Measurements from ENCODE around the gene CACUL1. TPM values are rescaled to one million over a fixed set of nuclear protein-coding genes. Genes with fewer than 3 reads are reported as not detected.

CACUL1 gene
- polyA plus RNA-seq, 1 donor = 24.1 TPM

DNA sequence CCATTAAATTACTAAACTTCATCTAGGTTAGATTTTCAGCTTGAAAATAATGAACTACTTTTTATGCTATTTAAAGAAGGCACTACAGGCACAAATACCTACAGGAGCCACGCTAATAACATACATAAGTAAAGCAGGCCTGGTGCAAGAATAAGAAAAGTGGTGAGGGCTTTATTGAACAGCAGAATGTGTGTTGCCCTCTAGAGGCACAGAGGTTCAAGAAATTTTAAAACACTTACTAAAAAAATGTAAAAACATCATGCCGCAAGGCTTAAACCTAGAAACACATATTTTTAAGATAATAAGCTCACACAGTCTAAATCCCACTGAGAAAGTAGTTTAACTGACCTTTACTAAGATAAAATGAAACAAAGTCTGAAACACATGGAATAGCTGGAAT is 20.3 kb downstream of the CACUL1 start:
- Histone ChIP-seq H3K36me3 (ENCODE audit: control insufficient read depth, insufficient read depth, low read length) (no peaks in the 10 kb centered on the region), H3K9me3 (ENCODE audit: control insufficient read depth, low read depth, low read length) (no peaks in the 10 kb centered on the region), H3K4me3 (ENCODE audit: low read length) (no peak overlapping the region), H3K27ac (ENCODE audit: low read length) (no peak overlapping the region), H3K27me3 (ENCODE audit: control insufficient read depth, insufficient read depth, low read length) (no peaks in the 10 kb centered on the region), H3K4me1 (ENCODE audit: control insufficient read depth, insufficient read depth, low read length) (peaks cover 53% of the 10 kb centered on the region)
- DNase-seq = no peak
- WGBS (ENCODE audit: insufficient coverage, low lambda C conversion rate) = 100% methylated on average over 1 of the region's 2 CpGs

DNA sequence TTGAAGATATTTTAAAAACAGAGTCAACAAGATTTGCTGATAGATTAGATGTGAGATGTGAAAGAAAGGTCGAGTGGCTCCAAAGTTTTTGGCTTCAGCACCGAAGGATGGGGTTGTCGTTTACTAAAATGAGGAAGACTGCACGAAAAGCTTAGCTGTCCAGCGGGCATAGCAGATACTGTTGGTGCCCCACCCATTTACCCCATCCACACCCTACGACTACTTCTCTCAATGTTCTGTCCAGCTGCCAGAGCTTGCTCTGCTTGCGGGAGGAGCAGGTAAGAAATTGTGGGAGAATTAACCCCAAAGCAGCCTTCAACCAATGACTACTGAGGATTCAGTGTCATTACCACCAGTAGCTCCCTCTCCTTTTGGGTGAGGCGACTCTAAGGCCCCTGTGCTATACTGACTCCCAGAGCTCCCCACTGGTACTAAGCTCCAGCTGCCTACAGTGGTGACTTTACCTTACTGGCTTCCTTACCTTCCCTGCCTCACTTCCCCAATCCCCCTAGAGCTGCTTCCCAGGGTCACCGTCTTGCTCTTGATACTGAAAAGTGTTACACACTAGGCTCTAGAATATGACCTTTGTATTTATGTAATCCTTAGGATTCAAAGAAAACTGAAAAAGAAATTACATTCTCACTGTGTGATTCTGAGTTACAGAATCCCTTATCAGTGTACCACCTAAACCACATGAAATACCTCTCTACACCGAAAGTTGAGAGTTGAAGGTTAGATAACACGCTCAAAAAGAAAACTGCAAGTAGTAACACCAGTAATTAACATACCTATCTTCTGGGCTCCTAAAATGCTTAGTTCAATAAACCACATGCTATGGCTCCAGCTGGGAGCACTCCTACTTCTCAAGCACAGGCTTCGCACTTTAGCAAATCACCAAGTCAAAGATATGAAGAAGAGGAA is 22.3 kb downstream of the CACUL1 start:
- Histone ChIP-seq H3K4me3 (ENCODE audit: low read length) (no peak overlapping the region), H3K36me3 (ENCODE audit: control insufficient read depth, insufficient read depth, low read length) (no peaks in the 10 kb centered on the region), H3K27me3 (ENCODE audit: control insufficient read depth, insufficient read depth, low read length) (no peaks in the 10 kb centered on the region), H3K27ac (ENCODE audit: low read length) (peak overlapping the region; percentile 69), H3K9me3 (ENCODE audit: control insufficient read depth, low read depth, low read length) (no peaks in the 10 kb centered on the region), H3K4me1 (ENCODE audit: control insufficient read depth, insufficient read depth, low read length) (peaks cover 50% of the 10 kb centered on the region)
- peak in 1 of 2 donors; percentile 26 for DNase-seq
- 55% methylated on average over 2 of the region's 12 CpGs for WGBS (ENCODE audit: insufficient coverage, low lambda C conversion rate)

DNA sequence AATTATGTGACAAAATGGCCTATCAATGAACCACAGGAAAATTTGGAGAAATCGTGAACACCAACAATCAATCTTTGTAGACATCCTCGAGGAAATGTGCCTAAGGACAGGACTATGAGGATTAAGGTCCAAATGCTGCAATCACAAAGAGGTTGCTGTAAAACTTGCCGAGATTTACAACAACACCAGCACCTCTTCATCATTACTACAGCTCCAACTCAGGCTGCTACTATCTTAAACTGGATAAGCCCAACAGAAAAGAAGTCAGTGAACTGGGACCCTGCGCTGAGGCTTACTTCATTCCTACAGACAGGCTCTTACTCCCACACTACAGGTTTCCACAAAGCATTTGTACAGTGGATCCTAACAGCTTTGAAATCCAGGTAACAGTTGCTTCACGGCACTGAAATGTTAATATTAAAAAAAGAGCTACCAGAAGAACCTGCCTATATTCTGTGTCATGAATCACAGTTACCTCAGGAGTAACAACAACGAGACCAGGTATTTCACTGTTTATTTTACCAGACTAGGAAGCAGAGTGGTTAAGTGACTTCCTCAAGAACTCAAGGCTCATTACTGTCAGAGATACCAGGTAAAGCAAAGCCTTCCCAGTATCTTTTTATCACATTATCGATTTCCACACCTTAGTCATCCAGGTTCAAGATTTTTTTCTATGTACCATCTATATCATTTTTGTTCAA is 23.9 kb downstream of the CACUL1 start:
- Histone ChIP-seq H3K4me3 (ENCODE audit: low read length) (no peak overlapping the region), H3K4me1 (ENCODE audit: control insufficient read depth, insufficient read depth, low read length) (peaks cover 49% of the 10 kb centered on the region), H3K9me3 (ENCODE audit: control insufficient read depth, low read depth, low read length) (no peaks in the 10 kb centered on the region), H3K27me3 (ENCODE audit: control insufficient read depth, insufficient read depth, low read length) (no peaks in the 10 kb centered on the region), H3K36me3 (ENCODE audit: control insufficient read depth, insufficient read depth, low read length) (no peaks in the 10 kb centered on the region), H3K27ac (ENCODE audit: low read length) (peak overlapping the region; percentile 69)
- DNase-seq = peak; percentile 69 to 88
- 18% methylated on average over 2 of the region's 7 CpGs for WGBS (ENCODE audit: insufficient coverage, low lambda C conversion rate)

DNA sequence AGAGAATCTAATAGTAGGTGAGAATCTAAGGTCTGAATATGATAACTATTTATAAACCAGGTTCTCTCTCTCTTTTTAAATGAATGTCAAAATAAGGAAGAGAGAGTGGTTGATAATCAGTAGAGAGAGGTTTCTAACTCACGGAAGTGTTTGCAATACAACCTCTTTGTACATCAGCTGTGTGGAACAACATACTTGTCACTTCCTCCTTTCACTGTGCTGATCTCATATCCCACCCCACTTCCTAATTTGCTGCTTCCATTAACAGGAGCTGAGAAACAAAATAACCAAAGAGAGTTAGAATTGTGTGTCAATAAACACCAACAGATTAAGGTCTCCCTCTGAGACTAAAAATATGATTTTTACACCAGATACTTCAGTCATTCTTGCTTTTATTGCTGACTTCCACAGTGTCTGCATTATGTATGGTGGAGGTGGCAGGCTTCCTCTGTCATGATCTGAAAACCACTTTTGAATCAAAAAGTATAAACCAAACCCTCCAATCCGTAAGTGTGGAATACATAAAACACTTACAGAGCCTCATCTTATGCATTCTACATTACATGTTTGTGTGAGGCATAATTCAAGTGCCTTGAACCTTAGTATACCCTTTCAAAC is 25.0 kb downstream of the CACUL1 start:
- WGBS (ENCODE audit: insufficient coverage, low lambda C conversion rate) = 17% methylated on average over 1 of the region's 2 CpGs
- Histone ChIP-seq H3K27me3 (ENCODE audit: control insufficient read depth, insufficient read depth, low read length) (no peaks in the 10 kb centered on the region), H3K4me1 (ENCODE audit: control insufficient read depth, insufficient read depth, low read length) (peaks cover 44% of the 10 kb centered on the region), H3K27ac (ENCODE audit: low read length) (peak overlapping the region; percentile 69), H3K9me3 (ENCODE audit: control insufficient read depth, low read depth, low read length) (no peaks in the 10 kb centered on the region), H3K36me3 (ENCODE audit: control insufficient read depth, insufficient read depth, low read length) (no peaks in the 10 kb centered on the region), H3K4me3 (ENCODE audit: low read length) (no peak overlapping the region)
- peak in 1 of 2 donors; percentile 54 for DNase-seq

- Histone ChIP-seq H3K4me1 (ENCODE audit: control insufficient read depth, insufficient read depth, low read length) (peaks cover 44% of the 10 kb centered on the region), H3K4me3 (ENCODE audit: low read length) (no peak overlapping the region), H3K36me3 (ENCODE audit: control insufficient read depth, insufficient read depth, low read length) (no peaks in the 10 kb centered on the region), H3K27me3 (ENCODE audit: control insufficient read depth, insufficient read depth, low read length) (no peaks in the 10 kb centered on the region), H3K9me3 (ENCODE audit: control insufficient read depth, low read depth, low read length) (no peaks in the 10 kb centered on the region), H3K27ac (ENCODE audit: low read length) (peak overlapping the region; percentile 69)
- DNase-seq = no peak
- WGBS (ENCODE audit: insufficient coverage, low lambda C conversion rate) = no CpG with 5 or more reads among the region's 3 CpGs
Measured at GRCh38 chr10:118729200-118729599, 25.6 kb downstream of the CACUL1 start.

DNA sequence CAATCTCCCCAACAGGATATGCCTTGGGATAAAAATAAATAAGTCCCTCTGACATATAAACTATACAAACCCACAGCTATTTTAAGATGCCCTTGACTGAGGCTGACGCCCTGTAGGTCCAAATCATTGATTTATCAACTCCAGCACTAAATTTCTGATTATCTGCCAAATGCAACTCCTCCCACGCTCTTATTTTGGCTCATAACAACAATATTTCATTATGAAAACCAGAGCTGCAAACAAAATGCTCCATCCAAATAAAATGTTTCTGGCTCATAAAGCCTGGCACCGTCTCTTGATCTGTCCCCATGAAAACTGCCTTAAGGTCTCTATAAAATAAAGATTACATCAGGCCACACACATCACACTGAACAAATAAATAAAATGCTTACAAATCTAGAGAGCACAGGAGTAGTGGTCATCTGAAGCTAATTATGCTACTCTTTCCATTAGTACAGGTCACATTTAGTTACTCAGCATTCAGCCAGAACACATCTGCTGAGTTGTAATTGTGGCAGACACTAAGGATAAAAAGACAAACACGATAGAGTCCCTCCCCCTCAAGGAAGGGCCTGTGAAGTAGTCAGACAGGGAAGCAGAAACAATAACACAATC is 28.8 kb downstream of the CACUL1 start:
- H3K4me3 ChIP-seq (ENCODE audit: low read length) = no peak overlapping the region
- H3K27ac ChIP-seq (ENCODE audit: low read length) = no peak overlapping the region
- H3K36me3 ChIP-seq (ENCODE audit: control insufficient read depth, insufficient read depth, low read length) = no peaks in the 10 kb centered on the region
- no peaks in the 10 kb centered on the region for H3K27me3 ChIP-seq (ENCODE audit: control insufficient read depth, insufficient read depth, low read length)
- no peaks in the 10 kb centered on the region for H3K9me3 ChIP-seq (ENCODE audit: control insufficient read depth, low read depth, low read length)
- H3K4me1 ChIP-seq (ENCODE audit: control insufficient read depth, insufficient read depth, low read length) = peaks cover 15% of the 10 kb centered on the region
- peak in 1 of 2 donors; percentile 26 for DNase-seq
- WGBS (ENCODE audit: insufficient coverage, low lambda C conversion rate) = no CpG with 5 or more reads among the region's 4 CpGs

DNA sequence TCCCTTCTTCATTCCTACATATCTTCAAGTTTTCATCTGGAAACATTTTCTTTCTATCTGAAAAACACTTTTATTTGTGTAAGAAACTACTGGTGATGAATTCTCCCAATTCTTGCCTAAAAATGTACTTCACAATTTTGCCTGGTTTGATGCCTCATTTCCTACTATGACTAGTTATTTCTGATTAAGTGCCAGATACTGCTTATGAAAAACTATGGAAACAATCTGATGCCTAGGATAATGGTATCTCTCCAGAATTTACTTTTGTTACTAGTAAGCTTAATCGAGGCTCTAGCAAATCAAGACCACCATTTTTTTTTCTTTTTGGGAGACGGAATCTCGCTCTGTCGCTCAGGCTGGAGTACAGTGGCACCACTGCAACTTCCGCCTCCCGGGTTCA is 31.3 kb downstream of the CACUL1 start:
- no peaks in the 10 kb centered on the region for H3K9me3 ChIP-seq (ENCODE audit: control insufficient read depth, low read depth, low read length)
- WGBS (ENCODE audit: insufficient coverage, low lambda C conversion rate) = 83% methylated on average over 1 of the region's 6 CpGs
- DNase-seq = no peak
- no peaks in the 10 kb centered on the region for H3K36me3 ChIP-seq (ENCODE audit: control insufficient read depth, insufficient read depth, low read length)
- no peaks in the 10 kb centered on the region for H3K27me3 ChIP-seq (ENCODE audit: control insufficient read depth, insufficient read depth, low read length)
- H3K4me1 ChIP-seq (ENCODE audit: control insufficient read depth, insufficient read depth, low read length) = peaks cover 3% of the 10 kb centered on the region
- H3K4me3 ChIP-seq (ENCODE audit: low read length) = no peak overlapping the region
- H3K27ac ChIP-seq (ENCODE audit: low read length) = no peak overlapping the region

GRCh38 chr10:118721539-118721876 is 33.3 kb downstream of the CACUL1 start:
- H3K27ac ChIP-seq (ENCODE audit: low read length) = no peak overlapping the region
- H3K4me1 ChIP-seq (ENCODE audit: control insufficient read depth, insufficient read depth, low read length) = peaks cover 3% of the 10 kb centered on the region
- no peak overlapping the region for H3K4me3 ChIP-seq (ENCODE audit: low read length)
- H3K36me3 ChIP-seq (ENCODE audit: control insufficient read depth, insufficient read depth, low read length) = peaks cover 7% of the 10 kb centered on the region
- H3K27me3 ChIP-seq (ENCODE audit: control insufficient read depth, insufficient read depth, low read length) = no peaks in the 10 kb centered on the region
- no peaks in the 10 kb centered on the region for H3K9me3 ChIP-seq (ENCODE audit: control insufficient read depth, low read depth, low read length)
- no CpG with 5 or more reads among the region's 3 CpGs for WGBS (ENCODE audit: insufficient coverage, low lambda C conversion rate)
- no peak for DNase-seq

- no peak overlapping the region for H3K4me3 ChIP-seq (ENCODE audit: low read length)
Measured at GRCh38 chr10:118720685-118721538, 33.9 kb downstream of the CACUL1 start.

More at GRCh38 chr10:118720685-118721538, 33.9 kb downstream of the CACUL1 start:
- WGBS (ENCODE audit: insufficient coverage, low lambda C conversion rate) = no CpG with 5 or more reads among the region's 3 CpGs
- Histone ChIP-seq H3K36me3 (ENCODE audit: control insufficient read depth, insufficient read depth, low read length) (peaks cover 7% of the 10 kb centered on the region), H3K27ac (ENCODE audit: low read length) (no peak overlapping the region), H3K4me1 (ENCODE audit: control insufficient read depth, insufficient read depth, low read length) (peaks cover 3% of the 10 kb centered on the region), H3K27me3 (ENCODE audit: control insufficient read depth, insufficient read depth, low read length) (no peaks in the 10 kb centered on the region), H3K9me3 (ENCODE audit: control insufficient read depth, low read depth, low read length) (no peaks in the 10 kb centered on the region)
- peak in 1 of 2 donors; percentile 33 for DNase-seq
